ENCODE data around the gene EPHB6.

Gene EPHB6

DNA sequence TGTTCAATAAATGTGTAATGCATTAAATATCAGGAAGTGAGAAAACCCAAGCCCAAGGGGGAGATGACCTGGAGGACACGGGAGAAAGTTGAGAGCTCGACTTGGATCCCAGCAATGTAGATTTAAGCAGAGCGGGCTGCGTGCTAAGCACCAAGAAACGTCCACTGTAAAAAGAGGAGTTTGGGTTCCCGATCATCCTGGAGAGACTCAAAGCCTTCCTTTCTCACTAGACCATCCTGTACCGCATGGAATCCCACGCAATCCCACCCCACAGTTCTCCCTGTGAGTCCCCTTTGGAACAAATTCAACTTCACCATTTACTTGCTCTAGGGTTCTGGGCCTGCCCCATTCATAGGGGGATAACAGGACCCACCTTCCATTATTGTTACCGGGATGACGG, 28.3 kb downstream of the EPHB6 start:
- H3K36me3 ChIP-seq (ENCODE audit: insufficient read depth, low read length), result no peaks in the 10 kb centered on the region
- no peak overlapping the region for H3K4me3 ChIP-seq
- no peak overlapping the region for H3K27ac ChIP-seq
- no peaks in the 10 kb centered on the region for H3K9me3 ChIP-seq (ENCODE audit: low read depth, low read length)
- DNase-seq (ENCODE audit: low read depth, low spot score), result no peak
- no peak for TF ChIP-seq EZH2 (IDR thresholded peaks at IDR 0.05)
- no peak for TF ChIP-seq POLR2AphosphoS5 (IDR thresholded peaks at IDR 0.05; ENCODE audit: borderline replicate concordance, low read depth, low read length)
- no peak for TF ChIP-seq FOXP2 (optimal IDR thresholded peaks at IDR 0.05; ENCODE audit: control extremely low read depth, extremely low read length, insufficient read depth)
- H3K9ac ChIP-seq (ENCODE audit: insufficient read length), result no peak overlapping the region

DNA sequence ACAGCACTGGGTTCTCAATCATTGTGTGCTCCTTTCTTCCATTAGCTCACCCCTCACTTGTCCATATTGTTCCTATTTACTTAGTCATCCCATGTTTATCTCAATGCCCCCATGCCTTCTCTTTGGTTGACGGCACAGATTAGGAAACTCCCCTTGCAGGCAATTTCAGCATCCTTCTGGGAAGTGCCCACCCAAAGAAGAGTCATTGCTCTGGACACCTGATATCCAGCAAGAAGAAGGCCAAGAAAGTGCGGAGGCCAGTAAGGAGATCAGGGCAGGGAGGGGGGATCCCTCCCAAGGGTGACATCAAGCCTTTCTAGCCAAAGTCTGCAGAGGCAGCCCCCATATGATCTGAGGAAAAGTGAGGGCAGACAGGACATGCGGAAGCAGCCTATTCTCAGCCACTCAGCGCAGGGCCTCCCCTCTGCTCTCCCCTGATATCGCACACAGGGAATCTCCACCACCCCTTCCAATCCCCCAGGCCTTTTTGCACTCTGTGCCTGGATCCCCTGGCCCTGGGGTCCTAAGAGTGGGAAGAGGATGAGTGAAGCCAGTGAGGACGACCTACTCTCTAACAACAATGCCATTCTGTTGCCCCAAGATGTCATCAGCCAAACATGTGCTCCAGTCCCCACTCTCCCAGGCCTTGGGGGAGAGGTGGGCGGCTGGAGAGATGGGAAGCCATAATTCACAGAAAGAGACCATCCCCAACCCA, 28.9 kb downstream of the EPHB6 start:
- H3K27ac ChIP-seq, result no peak overlapping the region
- H3K9ac ChIP-seq (ENCODE audit: insufficient read length), result no peak overlapping the region
- no peak for DNase-seq (ENCODE audit: low read depth, low spot score)
- TF ChIP-seq POLR2AphosphoS5 (IDR thresholded peaks at IDR 0.05; ENCODE audit: borderline replicate concordance, low read depth, low read length), result no peak
- no peak for TF ChIP-seq FOXP2 (optimal IDR thresholded peaks at IDR 0.05; ENCODE audit: control extremely low read depth, extremely low read length, insufficient read depth)
- TF ChIP-seq EZH2 (IDR thresholded peaks at IDR 0.05), result no peak
- no peaks in the 10 kb centered on the region for H3K9me3 ChIP-seq (ENCODE audit: low read depth, low read length)
- no peaks in the 10 kb centered on the region for H3K36me3 ChIP-seq (ENCODE audit: insufficient read depth, low read length)
- H3K4me3 ChIP-seq, result no peak overlapping the region

DNA sequence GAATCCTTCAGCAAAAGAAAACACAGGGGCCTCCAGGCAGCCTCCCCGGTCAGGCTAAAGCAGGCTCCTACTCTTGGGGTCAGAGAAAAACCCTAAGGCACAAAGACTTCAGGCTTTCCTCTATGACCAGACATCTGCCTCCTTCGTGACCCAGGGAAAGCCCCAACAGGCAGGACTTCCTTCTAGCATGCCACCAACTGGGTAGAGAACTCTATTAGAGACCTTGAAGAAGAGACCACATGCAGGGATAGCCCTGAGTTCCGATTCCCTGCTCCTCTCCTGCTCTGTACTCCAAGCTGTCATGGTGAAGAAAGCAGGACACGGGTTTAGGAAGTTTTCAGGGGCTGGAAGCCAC, 29.4 kb downstream of the EPHB6 start:
- no peak overlapping the region for H3K9ac ChIP-seq (ENCODE audit: insufficient read length)
- H3K9me3 ChIP-seq (ENCODE audit: low read depth, low read length), result no peaks in the 10 kb centered on the region
- H3K27ac ChIP-seq, result no peak overlapping the region
- no peak for DNase-seq (ENCODE audit: low read depth, low spot score)
- no peaks in the 10 kb centered on the region for H3K36me3 ChIP-seq (ENCODE audit: insufficient read depth, low read length)
- TF ChIP-seq EZH2 (IDR thresholded peaks at IDR 0.05), result no peak
- no peak for TF ChIP-seq FOXP2 (optimal IDR thresholded peaks at IDR 0.05; ENCODE audit: control extremely low read depth, extremely low read length, insufficient read depth)
- no peak for TF ChIP-seq POLR2AphosphoS5 (IDR thresholded peaks at IDR 0.05; ENCODE audit: borderline replicate concordance, low read depth, low read length)
- H3K4me3 ChIP-seq, result no peak overlapping the region

DNA sequence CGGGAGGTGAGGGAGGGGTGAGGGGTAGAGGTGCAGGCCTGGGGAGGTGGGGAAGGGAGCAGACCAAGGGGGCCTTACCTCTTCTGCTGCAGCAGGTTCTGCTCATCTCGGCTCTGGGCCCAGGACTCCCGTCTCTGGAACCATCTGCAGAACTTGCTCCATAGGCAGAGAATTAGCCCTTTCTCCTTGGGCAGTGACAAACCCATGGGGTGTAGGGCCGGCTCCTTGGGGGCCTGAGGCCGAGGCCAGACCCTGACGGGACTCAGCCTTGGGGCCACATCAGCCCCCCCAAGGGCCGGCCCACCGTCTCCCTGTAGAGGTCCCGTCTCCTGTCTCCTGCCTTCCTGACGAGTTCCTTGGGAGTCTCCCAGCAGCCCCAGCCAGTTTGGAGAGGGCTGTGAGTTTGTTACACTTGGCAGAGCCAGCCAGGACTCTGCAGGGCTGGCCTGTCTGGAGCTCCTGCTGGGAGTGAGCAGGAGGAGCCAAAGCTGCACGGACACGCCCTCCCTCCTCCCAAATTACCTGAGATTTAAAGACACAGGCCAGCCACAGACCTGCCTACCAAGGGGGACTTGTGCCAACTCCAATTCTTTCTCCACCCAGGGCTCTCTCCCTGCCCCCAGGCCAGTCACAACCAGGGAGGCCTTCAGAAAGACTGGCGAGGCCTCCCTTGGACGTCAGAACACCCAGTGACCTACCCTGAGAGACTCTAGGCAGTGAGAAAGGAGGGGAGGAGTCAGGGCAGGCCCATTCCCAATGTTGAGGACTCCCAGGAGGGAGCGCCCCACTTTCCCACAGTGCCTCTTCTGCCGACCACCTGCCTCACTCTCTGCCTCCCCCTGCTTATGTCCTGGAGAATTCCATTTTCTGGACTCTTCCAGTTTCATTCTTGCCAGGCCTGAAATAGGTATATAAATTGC, 30.7 kb downstream of the EPHB6 start, which contains the start of gene TRPV6:
TRPV6 (minus strand) TSS at position 435 of the 920 bp plus-strand sequence.
- no peak for DNase-seq (ENCODE audit: low read depth, low spot score)
- no peaks in the 10 kb centered on the region for H3K36me3 ChIP-seq (ENCODE audit: insufficient read depth, low read length)
- TF ChIP-seq FOXP2 (optimal IDR thresholded peaks at IDR 0.05; ENCODE audit: control extremely low read depth, extremely low read length, insufficient read depth), result no peak
- no peak for TF ChIP-seq EZH2 (IDR thresholded peaks at IDR 0.05)
- no peak for TF ChIP-seq POLR2AphosphoS5 (IDR thresholded peaks at IDR 0.05; ENCODE audit: borderline replicate concordance, low read depth, low read length)
- H3K9me3 ChIP-seq (ENCODE audit: low read depth, low read length), result no peaks in the 10 kb centered on the region
- no peak within 1 kb of the TSS for H3K4me3 ChIP-seq
- H3K9ac ChIP-seq (ENCODE audit: insufficient read length), result no peak within 1 kb of the TSS
- H3K27ac ChIP-seq, result no peak within 1 kb of the TSS

DNA sequence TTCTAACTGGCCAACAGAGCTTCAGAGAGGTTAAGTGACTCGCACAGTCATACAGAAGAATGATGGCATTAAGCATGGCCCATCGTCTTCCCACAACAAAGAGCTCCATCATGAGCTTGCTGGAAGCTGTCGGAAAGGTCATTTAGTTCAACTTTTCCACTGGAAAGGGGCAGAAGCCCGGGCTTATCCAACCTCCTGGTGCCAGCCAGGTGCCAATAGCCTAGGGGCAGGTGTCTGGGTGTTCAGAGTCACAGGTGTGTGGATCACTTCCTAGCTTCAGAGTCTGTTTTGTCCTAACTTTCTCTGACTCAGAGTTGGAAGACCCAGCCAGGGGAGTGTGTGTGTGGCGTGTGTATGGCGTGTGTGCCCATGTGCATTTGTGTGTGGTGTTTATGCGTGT, 32.0 kb downstream of the EPHB6 start:
- DNase-seq (ENCODE audit: low read depth, low spot score), result no peak
- H3K9me3 ChIP-seq (ENCODE audit: low read depth, low read length), result no peaks in the 10 kb centered on the region
- no peak overlapping the region for H3K9ac ChIP-seq (ENCODE audit: insufficient read length)
- no peak for TF ChIP-seq POLR2AphosphoS5 (IDR thresholded peaks at IDR 0.05; ENCODE audit: borderline replicate concordance, low read depth, low read length)
- no peak for TF ChIP-seq EZH2 (IDR thresholded peaks at IDR 0.05)
- TF ChIP-seq FOXP2 (optimal IDR thresholded peaks at IDR 0.05; ENCODE audit: control extremely low read depth, extremely low read length, insufficient read depth), result no peak
- H3K27ac ChIP-seq, result no peak overlapping the region
- H3K4me3 ChIP-seq, result no peak overlapping the region
- no peaks in the 10 kb centered on the region for H3K36me3 ChIP-seq (ENCODE audit: insufficient read depth, low read length)

DNA sequence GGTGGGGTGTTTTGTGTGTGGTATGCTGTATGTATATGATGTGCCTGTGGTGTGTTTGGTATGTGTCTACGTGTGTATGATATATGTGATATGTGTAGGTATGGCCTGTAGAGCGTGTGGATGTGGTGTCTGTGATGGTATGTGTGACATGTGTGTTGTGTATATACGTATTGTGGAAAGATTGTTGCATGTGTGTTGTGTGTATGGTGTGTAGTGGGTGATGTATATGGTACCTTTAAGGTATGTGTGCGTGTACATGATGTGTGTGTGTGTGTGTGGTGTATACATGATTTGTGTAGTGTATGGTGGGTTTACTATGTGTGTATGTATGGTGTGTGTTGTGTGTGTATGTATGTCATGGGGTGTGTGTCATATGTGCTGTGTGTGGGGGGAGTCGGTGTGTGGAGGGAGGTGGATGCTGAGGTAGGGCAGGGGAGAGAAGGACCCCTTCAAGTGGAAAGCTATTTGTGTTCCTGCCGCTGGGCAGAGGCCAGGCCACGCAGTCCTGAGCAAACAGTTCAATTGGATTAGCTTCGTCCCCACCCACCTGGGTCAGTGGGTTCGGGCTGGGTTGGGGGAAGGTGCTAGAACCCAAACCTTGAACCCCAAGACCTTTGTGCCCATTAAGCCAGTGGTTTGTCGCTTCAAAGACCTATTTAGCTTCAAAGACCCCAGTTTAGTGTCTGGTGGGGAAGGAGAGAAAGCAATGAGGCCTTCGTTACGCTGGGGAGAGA, 32.6 kb downstream of the EPHB6 start:
- H3K4me3 ChIP-seq, result no peak overlapping the region
- no peak overlapping the region for H3K9ac ChIP-seq (ENCODE audit: insufficient read length)
- no peak overlapping the region for H3K27ac ChIP-seq
- no peak for DNase-seq (ENCODE audit: low read depth, low spot score)
- no peak for TF ChIP-seq FOXP2 (optimal IDR thresholded peaks at IDR 0.05; ENCODE audit: control extremely low read depth, extremely low read length, insufficient read depth)
- no peak for TF ChIP-seq POLR2AphosphoS5 (IDR thresholded peaks at IDR 0.05; ENCODE audit: borderline replicate concordance, low read depth, low read length)
- no peak for TF ChIP-seq EZH2 (IDR thresholded peaks at IDR 0.05)
- no peaks in the 10 kb centered on the region for H3K36me3 ChIP-seq (ENCODE audit: insufficient read depth, low read length)
- H3K9me3 ChIP-seq (ENCODE audit: low read depth, low read length), result no peaks in the 10 kb centered on the region

DNA sequence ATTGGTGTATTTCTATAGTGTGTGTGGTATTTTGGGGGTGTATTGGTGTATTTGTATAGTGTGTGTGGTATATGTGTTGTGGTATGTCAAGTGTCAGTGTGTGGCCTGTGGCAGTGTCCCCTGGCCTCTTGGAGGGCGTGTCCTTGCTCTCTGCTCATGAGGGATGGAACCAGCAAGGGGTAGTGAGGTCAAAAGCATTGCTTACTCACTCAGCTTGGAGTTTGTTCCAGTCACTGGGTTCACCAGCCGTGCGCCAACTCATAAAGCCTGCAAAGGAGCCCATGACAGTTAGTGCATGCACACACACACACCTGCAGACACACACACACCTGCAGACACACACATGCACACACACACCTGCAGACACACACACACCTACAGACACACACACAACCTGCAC, 34.9 kb downstream of the EPHB6 start:
- Histone ChIP-seq H3K9ac (ENCODE audit: insufficient read length) (no peak overlapping the region), H3K36me3 (ENCODE audit: insufficient read depth, low read length) (no peaks in the 10 kb centered on the region), H3K27ac (no peak overlapping the region), H3K9me3 (ENCODE audit: low read depth, low read length) (no peaks in the 10 kb centered on the region), H3K4me3 (no peak overlapping the region)
- no peak for DNase-seq (ENCODE audit: low read depth, low spot score)
- no peak for TF ChIP-seq FOXP2 (optimal IDR thresholded peaks at IDR 0.05; ENCODE audit: control extremely low read depth, extremely low read length, insufficient read depth)
- TF ChIP-seq POLR2AphosphoS5 (IDR thresholded peaks at IDR 0.05; ENCODE audit: borderline replicate concordance, low read depth, low read length), result no peak
- no peak for TF ChIP-seq EZH2 (IDR thresholded peaks at IDR 0.05)

Data from SK-N-MC (cell line).